Upper lobe of left lung (tissue), 6 donors: ENCODE results near the gene LSM14B. TPM values are rescaled to one million over a fixed set of nuclear protein-coding genes. Genes with fewer than 3 reads are reported as not detected.

Experiments used
- ATAC-seq, 2 donors: fragments of 200-7000 bp; cut with Tn5 transposase; one replicate each; pipeline ENCODE4 v1.9.1; 2022; ENCODE audit warnings: mild to moderate bottlenecking in 2 of 2, moderate library complexity in 2 of 2; ENCODE audit not compliant: low FRiP score in 2 of 2
- DNase-seq, 2 donors: peaks; one replicate each; pipeline ENCODE4 v3.0.0-alpha.2; 2019 to 2020
- H3K27ac ChIP-seq, 4 donors: fragments of 200-600 bp; sonication (generic); one replicate each; pipeline ENCODE4 v1.5.1; 2016 to 2019
- H3K27me3 ChIP-seq, 4 donors: fragments of 200-600 bp; sonication (generic); one replicate each; pipeline ENCODE4 v1.5.1; 2017 to 2019
- H3K36me3 ChIP-seq, 4 donors: fragments of 200-600 bp; sonication (generic); one replicate each; pipeline ENCODE4 v1.5.1; 2016 to 2019
- H3K4me1 ChIP-seq, 4 donors: fragments of 200-600 bp; sonication (generic); one replicate each; pipeline ENCODE4 v1.5.1; 2018 to 2019
- H3K4me3 ChIP-seq, 4 donors: fragments of 200-600 bp; sonication (generic); one replicate each; pipeline ENCODE4 v1.5.1; 2017 to 2019; ENCODE audit warnings: mild to moderate bottlenecking in 2 of 4, moderate library complexity in 1 of 4
- H3K9me3 ChIP-seq, 4 donors: fragments of 200-600 bp; sonication (generic); one replicate each; pipeline ENCODE4 v1.5.1; 2018 to 2019
- EP300 ChIP-seq, 4 donors: sonication (generic); formaldehyde crosslinking; IDR thresholded peaks; one replicate each; pipeline ENCODE4 v1.5.1; 2017; ENCODE audit warnings: antibody characterized with exemption in 4 of 4, control low read depth in 2 of 4
- POLR2A ChIP-seq, 4 donors: fragments of 450-650 bp; IDR thresholded peaks; one replicate each; pipeline ENCODE4 v1.5.1; 2016 to 2017; ENCODE audit warnings: antibody characterized with exemption in 4 of 4, mild to moderate bottlenecking in 2 of 4
- POLR2AphosphoS5 ChIP-seq, 2 donors: sonication (generic); formaldehyde crosslinking; IDR thresholded peaks; one replicate each; pipeline ENCODE4 v1.5.1; 2017; ENCODE audit warnings: antibody characterized with exemption in 2 of 2
- WGBS, 2 donors: methylation state at CpG; one replicate each; pipeline ENCODE4 v1.1.5; 2017 to 2018; 5-methylcytosine and 5-hydroxymethylcytosine counted together
- total RNA-seq, 6 donors: library from RNA; depleted of rRNA in 4 of 6; stranded (reverse); fragments of >200 nt in 4 of 6; gene quantifications; one replicate each; pipeline versions ENCODE4 v1.1.0 to v1.2.1, GENCODE V29; 2016 to 2021
- TF ChIP-seq, protein P1 (sequence below), 6 experiments: fragments of 450-650 bp in 4 of 6; fragments of 200-600 bp in 2 of 6; sonication (generic) in 2 of 6; IDR thresholded peaks; one replicate each; pipeline ENCODE4 v1.5.1; 2016 to 2019; ENCODE audit warnings: antibody characterized with exemption in 6 of 6
- donor health status: DM: no; HTN: no; CAD: no; lungs with moderate emphysema.
- donor health status: DM: no; HTN: yes; CAD: no; lungs with severe emphysema.

Gene LSM14B
- total RNA-seq, 6 donors from 2014 or later: 27.8 to 46.3 (median 36.4) TPM

DNA sequence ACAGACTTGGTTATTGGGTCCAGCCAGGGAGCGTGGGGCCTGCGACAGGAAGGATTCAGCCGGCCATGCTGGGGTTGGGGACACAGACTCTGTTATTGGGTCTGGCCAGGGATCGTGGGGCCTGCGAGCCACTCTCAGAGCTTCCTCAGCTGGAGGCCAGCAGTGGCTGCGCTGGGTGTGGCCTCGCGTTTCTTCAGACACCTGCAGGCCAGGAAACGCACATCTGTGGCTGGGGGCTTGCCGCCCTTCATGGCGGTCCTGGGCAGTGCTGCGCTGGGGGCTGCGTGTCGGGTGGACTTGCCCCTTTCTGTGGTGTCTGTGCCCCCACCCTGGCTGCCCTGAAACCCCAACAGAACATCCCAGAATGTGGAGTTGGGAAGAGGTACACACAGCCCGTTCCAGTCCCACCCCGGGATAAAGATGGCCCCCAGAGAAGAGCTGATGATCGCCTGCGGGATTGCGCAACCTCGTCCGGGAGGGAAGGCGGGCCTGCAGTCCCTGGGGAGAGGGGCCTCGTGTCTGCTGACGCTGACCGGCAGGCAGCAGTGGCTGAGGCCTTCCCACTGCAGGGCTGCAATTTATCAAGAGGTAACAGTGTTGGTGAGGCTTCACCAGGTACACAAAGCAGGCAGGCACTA, 43.6 kb downstream of the LSM14B start:
- no peak overlapping the region for H3K27ac ChIP-seq
- ATAC-seq: no peak
- DNase-seq: peak in 1 of 2 donors; percentile 72
- no peaks in the 10 kb centered on the region for H3K4me1 ChIP-seq
- H3K36me3 ChIP-seq: peaks cover 0 to 83% (median 68%) of the 10 kb centered on the region in 4 donors
- 80 to 91% methylated on average over 14 to 25 of the region's 25 CpGs for WGBS, 2 donors
- H3K9me3 ChIP-seq: no peaks in the 10 kb centered on the region
- TF ChIP-seq EP300 (IDR thresholded peaks at IDR 0.05) (no peak), POLR2A (IDR thresholded peaks at IDR 0.05) (no peak), POLR2AphosphoS5 (IDR thresholded peaks at IDR 0.05) (no peak)
- TF ChIP-seq, protein P1, sequence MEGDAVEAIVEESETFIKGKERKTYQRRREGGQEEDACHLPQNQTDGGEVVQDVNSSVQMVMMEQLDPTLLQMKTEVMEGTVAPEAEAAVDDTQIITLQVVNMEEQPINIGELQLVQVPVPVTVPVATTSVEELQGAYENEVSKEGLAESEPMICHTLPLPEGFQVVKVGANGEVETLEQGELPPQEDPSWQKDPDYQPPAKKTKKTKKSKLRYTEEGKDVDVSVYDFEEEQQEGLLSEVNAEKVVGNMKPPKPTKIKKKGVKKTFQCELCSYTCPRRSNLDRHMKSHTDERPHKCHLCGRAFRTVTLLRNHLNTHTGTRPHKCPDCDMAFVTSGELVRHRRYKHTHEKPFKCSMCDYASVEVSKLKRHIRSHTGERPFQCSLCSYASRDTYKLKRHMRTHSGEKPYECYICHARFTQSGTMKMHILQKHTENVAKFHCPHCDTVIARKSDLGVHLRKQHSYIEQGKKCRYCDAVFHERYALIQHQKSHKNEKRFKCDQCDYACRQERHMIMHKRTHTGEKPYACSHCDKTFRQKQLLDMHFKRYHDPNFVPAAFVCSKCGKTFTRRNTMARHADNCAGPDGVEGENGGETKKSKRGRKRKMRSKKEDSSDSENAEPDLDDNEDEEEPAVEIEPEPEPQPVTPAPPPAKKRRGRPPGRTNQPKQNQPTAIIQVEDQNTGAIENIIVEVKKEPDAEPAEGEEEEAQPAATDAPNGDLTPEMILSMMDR (IDR thresholded peaks at IDR 0.05): no peak
- H3K4me3 ChIP-seq: no peak overlapping the region
- H3K27me3 ChIP-seq: no peaks in the 10 kb centered on the region

DNA sequence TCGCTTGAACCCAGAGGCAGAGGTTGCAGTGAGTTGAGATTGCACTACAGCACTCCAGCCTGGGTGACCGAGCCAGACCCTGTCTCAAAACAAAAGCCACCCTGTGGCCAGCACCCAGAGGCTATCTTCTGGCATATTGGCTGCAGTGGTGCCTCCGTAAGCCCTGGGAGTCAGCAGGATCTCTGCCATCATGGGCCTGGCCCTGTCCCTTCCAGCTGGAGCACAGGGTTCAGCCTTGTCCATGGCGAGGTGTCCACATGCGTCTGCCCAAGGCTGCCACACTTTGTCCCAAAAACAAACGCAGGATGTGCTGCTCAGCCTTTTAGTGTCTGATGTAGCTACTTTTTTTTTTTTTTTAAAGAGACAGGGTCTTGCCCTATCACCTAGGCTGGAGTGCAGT, 45.2 kb downstream of the LSM14B start:
- no peaks in the 10 kb centered on the region for H3K9me3 ChIP-seq
- H3K4me1 ChIP-seq: no peaks in the 10 kb centered on the region
- no peak overlapping the region for H3K4me3 ChIP-seq
- H3K27ac ChIP-seq: no peak overlapping the region
- peaks cover 0 to 71% (median 55%) of the 10 kb centered on the region in 4 donors for H3K36me3 ChIP-seq
- DNase-seq (no peak), ATAC-seq (no peak)
- 68 to 85% methylated on average over 6 of the region's 6 CpGs for WGBS, 2 donors
- TF ChIP-seq, protein P1 (IDR thresholded peaks at IDR 0.05): no peak
- no peak for TF ChIP-seq POLR2AphosphoS5 (IDR thresholded peaks at IDR 0.05)
- no peak for TF ChIP-seq POLR2A (IDR thresholded peaks at IDR 0.05)
- TF ChIP-seq EP300 (IDR thresholded peaks at IDR 0.05): no peak
- H3K27me3 ChIP-seq: no peaks in the 10 kb centered on the region

DNA sequence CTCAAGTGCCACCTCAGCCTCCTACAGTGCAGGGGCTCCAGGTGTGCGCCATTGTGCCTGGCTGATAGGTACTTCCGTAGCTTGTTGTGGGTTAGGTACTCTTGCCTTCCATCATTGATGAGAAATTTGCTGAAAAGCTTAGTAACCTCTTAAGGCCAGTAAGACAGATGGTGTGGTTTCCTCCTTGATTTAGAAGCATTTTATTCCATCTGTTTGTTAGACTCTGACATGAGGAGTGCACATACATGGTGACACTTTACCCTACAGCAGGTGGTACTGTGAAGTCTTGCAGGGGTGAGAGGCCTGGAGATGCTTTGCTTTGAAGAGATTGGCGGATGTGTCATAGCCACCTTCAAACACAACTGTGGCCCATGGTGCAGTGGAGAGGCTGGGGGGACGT, 45.8 kb downstream of the LSM14B start:
- no peak for ATAC-seq
- no peak for TF ChIP-seq EP300 (IDR thresholded peaks at IDR 0.05)
- no peak for TF ChIP-seq POLR2A (IDR thresholded peaks at IDR 0.05)
- TF ChIP-seq POLR2AphosphoS5 (IDR thresholded peaks at IDR 0.05): no peak
- TF ChIP-seq, protein P1 (IDR thresholded peaks at IDR 0.05): no peak
- Histone ChIP-seq H3K9me3 (no peaks in the 10 kb centered on the region), H3K4me3 (no peak overlapping the region), H3K36me3 (peaks cover 0 to 71% (median 54%) of the 10 kb centered on the region in 4 donors), H3K27ac (no peak overlapping the region), H3K27me3 (no peaks in the 10 kb centered on the region), H3K4me1 (no peaks in the 10 kb centered on the region)
- 75 to 97% methylated on average over 4 of the region's 4 CpGs for WGBS, 2 donors
- DNase-seq: no peak

DNA sequence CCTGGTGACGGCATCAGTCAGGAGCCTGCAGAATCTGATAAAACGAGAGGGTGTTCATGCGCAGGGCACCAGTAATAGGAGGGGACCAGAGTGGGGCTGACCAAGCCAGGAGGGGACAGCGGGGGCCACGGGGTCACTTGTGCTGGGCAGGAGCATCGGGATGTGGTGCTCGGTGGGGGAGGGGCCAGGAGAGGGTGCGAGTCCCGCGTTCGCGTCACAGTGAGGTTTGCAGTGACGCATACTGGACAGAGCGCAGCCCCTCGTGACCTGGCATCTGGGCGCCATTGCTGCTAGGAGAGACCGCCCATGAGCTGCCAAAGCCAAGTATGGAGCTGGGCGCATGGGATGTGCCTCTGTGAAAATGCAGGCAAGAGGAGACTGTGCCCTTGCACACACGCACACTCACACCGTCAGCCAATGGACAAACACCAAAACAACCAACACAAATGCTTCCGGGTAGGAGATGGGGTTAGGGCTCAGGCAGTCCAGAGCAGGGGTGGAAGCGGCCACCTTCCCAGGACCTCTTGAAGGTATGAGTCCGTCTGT, 46.7 kb downstream of the LSM14B start:
- DNase-seq: peak in 1 of 2 donors; percentile 62
- Histone ChIP-seq H3K36me3 (peaks cover 0 to 71% (median 46%) of the 10 kb centered on the region in 4 donors), H3K4me1 (no peaks in the 10 kb centered on the region), H3K9me3 (no peaks in the 10 kb centered on the region), H3K27me3 (no peaks in the 10 kb centered on the region), H3K4me3 (no peak overlapping the region), H3K27ac (no peak overlapping the region)
- WGBS, 2 donors: 94 to 97% methylated on average over 15 to 23 of the region's 23 CpGs
- TF ChIP-seq POLR2A (IDR thresholded peaks at IDR 0.05): no peak
- TF ChIP-seq POLR2AphosphoS5 (IDR thresholded peaks at IDR 0.05): no peak
- TF ChIP-seq, protein P1 (IDR thresholded peaks at IDR 0.05): no peak
- TF ChIP-seq EP300 (IDR thresholded peaks at IDR 0.05): no peak
- ATAC-seq: no peak

DNA sequence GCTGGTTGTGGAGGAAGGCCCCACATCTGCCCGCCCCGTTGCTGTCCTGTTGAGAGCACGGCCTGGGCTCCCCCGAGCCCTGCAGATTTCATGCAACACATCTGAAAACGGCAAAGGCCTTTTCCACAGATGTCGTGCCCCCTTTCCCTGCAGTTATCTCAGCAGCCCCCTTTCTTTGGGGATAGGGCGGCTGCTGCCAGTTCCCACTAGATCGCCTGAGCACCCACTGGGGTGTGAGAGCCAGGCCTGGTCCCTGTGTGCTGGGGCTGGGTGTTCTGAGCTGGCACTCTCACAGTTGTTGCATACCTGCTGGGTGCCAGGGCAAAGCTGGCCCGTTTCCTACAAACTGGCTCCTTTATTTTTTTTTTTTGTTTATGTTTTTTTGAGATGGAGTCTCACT, 48.3 kb downstream of the LSM14B start:
- H3K36me3 ChIP-seq: peaks cover 0 to 71% (median 38%) of the 10 kb centered on the region in 4 donors
- H3K27me3 ChIP-seq: no peaks in the 10 kb centered on the region
- DNase-seq (no peak), ATAC-seq (no peak)
- no peaks in the 10 kb centered on the region for H3K4me1 ChIP-seq
- no peak for TF ChIP-seq POLR2A (IDR thresholded peaks at IDR 0.05)
- WGBS, 2 donors: 96% methylated on average over 9 of the region's 9 CpGs
- H3K27ac ChIP-seq: no peak overlapping the region
- no peaks in the 10 kb centered on the region for H3K9me3 ChIP-seq
- H3K4me3 ChIP-seq: no peak overlapping the region
